B cell (primary cell): ENCODE data around the gene CENPP.

Source experiments
- CTCF ChIP-seq: fragments of 200-600 bp; IDR thresholded peaks from one replicate; pipeline ENCODE4 v1.8.0; 2022; ENCODE audit warnings: antibody characterized with exemption, mild to moderate bottlenecking
- EZH2 ChIP-seq: IDR thresholded peaks from 2 replicates; pipeline ENCODE4 v1.6.1; 2012; ENCODE audit warnings: borderline replicate concordance, low read depth, mild to moderate bottlenecking, moderate library complexity, low read length; ENCODE audit not compliant: insufficient read depth, poor library complexity, severe bottlenecking

GRCh38 chr9:92385953-92386352 is 60.2 kb downstream of the CENPP start:
- TF ChIP-seq CTCF (no peak), EZH2 (no peak)
